Neural cell (in vitro differentiated cells): ENCODE measurements around the gene POU2AF3. TPM values are rescaled to one million over a fixed set of nuclear protein-coding genes. Genes with fewer than 3 reads are reported as not detected.

Experiments
- H2AFZ ChIP-seq: fragments of 200-600, 300-800 bp; sonication (generic), shearing (Covaris generic); 2 replicates; pipeline ENCODE4 v1.6.0; 2014; ENCODE audit warnings: low read depth, mild to moderate bottlenecking, antibody characterized with exemption, low read length, moderate library complexity
- H3F3A ChIP-seq: fragments of 200-600 bp; shearing (Covaris generic); 2 replicates; pipeline ENCODE4 v1.6.1; 2016; ENCODE audit warnings: mild to moderate bottlenecking, moderate library complexity, mixed read lengths, antibody characterized with exemption, low read length; ENCODE audit not compliant: insufficient read depth, poor library complexity, severe bottlenecking
- H3K27ac ChIP-seq: fragments of 200-600, 300-800 bp; sonication (generic), shearing (Covaris generic); 2 replicates; pipeline ENCODE4 v1.5.1; 2014; ENCODE audit warnings: mild to moderate bottlenecking, low read length, moderate library complexity
- H3K27me3 ChIP-seq: fragments of 300-800, 200-600 bp; sonication (generic), shearing (Covaris generic); 2 replicates; pipeline ENCODE4 v1.6.0; 2014; ENCODE audit warnings: mild to moderate bottlenecking, low read depth, low read length, moderate library complexity; ENCODE audit not compliant: insufficient read depth
- H3K36me3 ChIP-seq: fragments of 300-800, 200-600 bp; sonication (generic), shearing (Covaris generic); 2 replicates; pipeline ENCODE4 v1.5.1; 2014; ENCODE audit warnings: mild to moderate bottlenecking, antibody characterized with exemption, low read length, moderate library complexity; ENCODE audit not compliant: insufficient read depth
- H3K4me2 ChIP-seq: fragments of 300-800, 200-600 bp; sonication (generic), shearing (Covaris generic); 2 replicates; pipeline ENCODE4 v1.6.0; 2014; ENCODE audit warnings: mild to moderate bottlenecking, low read length
- H3K4me3 ChIP-seq: fragments of 300-800, 200-600 bp; sonication (generic), shearing (Covaris generic); 2 replicates; pipeline ENCODE4 v1.5.1; 2014; ENCODE audit warnings: mild to moderate bottlenecking, low read length, moderate library complexity
- H3K79me2 ChIP-seq: fragments of 200-600 bp; shearing (Covaris generic); replicated peaks from 2 replicates; pipeline ENCODE4 v1.6.0; 2014; ENCODE audit warnings: mild to moderate bottlenecking, low read length, moderate library complexity; ENCODE audit not compliant: insufficient read depth
- H3K9ac ChIP-seq: fragments of 300-800, 200-600 bp; sonication (generic), shearing (Covaris generic); 2 replicates; pipeline ENCODE4 v1.6.1; 2016; ENCODE audit warnings: mild to moderate bottlenecking, low read length, mixed read lengths
- H3K9me2 ChIP-seq: fragments of 200-600 bp; shearing (Covaris generic); 2 replicates; pipeline ENCODE4 v1.6.1; 2016; ENCODE audit warnings: mild to moderate bottlenecking, low read length, mixed read lengths; ENCODE audit not compliant: insufficient read depth
- H3K9me3 ChIP-seq: fragments of 200-600, 300-800 bp; sonication (generic), shearing (Covaris generic); 2 replicates; pipeline ENCODE4 v1.6.1; 2016; ENCODE audit warnings: mild to moderate bottlenecking, mixed run types, low read length, moderate library complexity, mixed read lengths
- H4K20me1 ChIP-seq: fragments of 200-600 bp; shearing (Covaris generic); 2 replicates; pipeline ENCODE4 v1.6.1; 2016; ENCODE audit warnings: mild to moderate bottlenecking, mixed run types; ENCODE audit not compliant: insufficient read depth
- CTCF ChIP-seq: fragments of 450-650 bp; IDR thresholded peaks from 2 replicates; pipeline ENCODE4 v1.5.1; 2014; ENCODE audit warnings: antibody characterized with exemption, mild to moderate bottlenecking, moderate library complexity; ENCODE audit not compliant: poor library complexity, severe bottlenecking
- EP300 ChIP-seq: fragments of 450-650 bp; conservative IDR thresholded peaks from 2 replicates; pipeline ENCODE4 v1.6.1; 2014; ENCODE audit warnings: antibody characterized with exemption, mild to moderate bottlenecking, moderate library complexity; ENCODE audit not compliant: poor library complexity, severe bottlenecking
- EZH2 ChIP-seq: fragments of 200-600, 300-800 bp; shearing (Covaris generic), sonication (generic); IDR thresholded peaks from 2 replicates; pipeline ENCODE4 v1.6.1; 2014; ENCODE audit warnings: antibody characterized with exemption, low read length, borderline replicate concordance, mild to moderate bottlenecking; ENCODE audit not compliant: insufficient read depth, poor library complexity, severe bottlenecking
- MXI1 ChIP-seq: fragments of 450-650 bp; conservative IDR thresholded peaks from 2 replicates; pipeline ENCODE4 v1.6.1; 2014; ENCODE audit warnings: antibody characterized with exemption, mild to moderate bottlenecking; ENCODE audit not compliant: poor library complexity, severe bottlenecking
- POLR2AphosphoS5 ChIP-seq: IDR thresholded peaks from 2 replicates; pipeline ENCODE4 v1.6.1; 2012
- RAD21 ChIP-seq: fragments of 450-650 bp; conservative IDR thresholded peaks from 2 replicates; pipeline ENCODE4 v1.6.1; 2014; ENCODE audit warnings: antibody characterized with exemption, mild to moderate bottlenecking, moderate library complexity
- REST ChIP-seq: IDR thresholded peaks from 2 replicates; pipeline ENCODE4 v1.6.1; 2012; ENCODE audit warnings: borderline replicate concordance
- SMC3 ChIP-seq: fragments of 450-650 bp; conservative IDR thresholded peaks from 2 replicates; pipeline ENCODE4 v1.6.1; 2014; ENCODE audit warnings: antibody characterized with exemption, mild to moderate bottlenecking, moderate library complexity; ENCODE audit not compliant: poor library complexity
- TAF1 ChIP-seq: IDR thresholded peaks from 2 replicates; pipeline ENCODE4 v1.6.1; 2012; ENCODE audit warnings: low read depth
- polyA plus RNA-seq: library from polyadenylated mRNA; depleted of rRNA; stranded (reverse); fragments of >200 nt; gene quantifications from 2 replicates; pipeline ENCODE4 v1.2.3, GENCODE V29; 2014

Gene POU2AF3
- polyA plus RNA-seq, 1 donor from 2014 or later, result not detected

- H3K9me2 ChIP-seq, result no peaks in the 10 kb centered on the region
- no peaks in the 10 kb centered on the region for H3K27me3 ChIP-seq
- no peak overlapping the region for H3K9ac ChIP-seq
- H2AFZ ChIP-seq, result no peak overlapping the region
- no peaks in the 10 kb centered on the region for H3K79me2 ChIP-seq
- H3K4me2 ChIP-seq, result no peak overlapping the region
- no peaks in the 10 kb centered on the region for H3K36me3 ChIP-seq
- no peak overlapping the region for H3K4me3 ChIP-seq
- H3K27ac ChIP-seq, result no peak overlapping the region
- no peaks in the 10 kb centered on the region for H4K20me1 ChIP-seq
- TF ChIP-seq CTCF, result no peak
- TF ChIP-seq POLR2AphosphoS5, result no peak
- no peak for TF ChIP-seq REST
- no peak for TF ChIP-seq SMC3
- TF ChIP-seq TAF1, result no peak
- TF ChIP-seq EZH2, result no peak
- TF ChIP-seq MXI1, result no peak
- no peak for TF ChIP-seq EP300
- TF ChIP-seq RAD21, result no peak
- H3F3A ChIP-seq, result no peaks in the 10 kb centered on the region
- no peaks in the 10 kb centered on the region for H3K9me3 ChIP-seq
Observed at GRCh38 chr11:111310088-111310487, 11.7 kb downstream of the POU2AF3 start.

GRCh38 chr11:111310723-111311122 lies 12.4 kb downstream of the POU2AF3 start:
- no peaks in the 10 kb centered on the region for H3F3A ChIP-seq

DNA sequence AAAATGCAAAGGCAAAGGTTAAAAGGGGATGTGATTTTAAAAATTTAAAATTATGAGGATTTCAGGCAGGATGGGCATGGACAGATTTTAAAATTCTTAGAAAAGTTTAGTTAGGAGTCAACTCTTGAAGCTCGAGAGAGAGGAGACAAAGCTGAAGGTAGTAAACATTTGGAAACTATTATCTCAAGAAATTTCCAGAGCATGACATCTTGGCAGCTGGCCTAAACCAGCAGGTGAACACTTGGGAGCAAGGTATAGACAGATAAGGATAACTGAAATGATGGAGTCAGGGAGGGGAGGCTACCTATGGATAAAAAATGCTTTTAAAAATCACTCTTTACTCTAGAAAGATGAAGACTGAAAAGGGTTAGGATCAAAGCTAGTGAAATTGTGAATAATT lies 13.7 kb downstream of the POU2AF3 start:
- Histone ChIP-seq H3K27me3 (no peaks in the 10 kb centered on the region), H3K9ac (no peak overlapping the region), H2AFZ (no peak overlapping the region), H3K9me2 (no peaks in the 10 kb centered on the region), H3K9me3 (no peaks in the 10 kb centered on the region), H3K4me3 (no peak overlapping the region), H3K27ac (no peak overlapping the region), H4K20me1 (no peaks in the 10 kb centered on the region), H3K79me2 (no peaks in the 10 kb centered on the region), H3K4me2 (no peak overlapping the region), H3K36me3 (no peaks in the 10 kb centered on the region), H3F3A (no peaks in the 10 kb centered on the region)
- no peak for TF ChIP-seq POLR2AphosphoS5
- TF ChIP-seq EZH2, result no peak
- TF ChIP-seq SMC3, result no peak
- TF ChIP-seq REST, result no peak
- no peak for TF ChIP-seq CTCF
- no peak for TF ChIP-seq MXI1
- TF ChIP-seq TAF1, result no peak
- TF ChIP-seq RAD21, result no peak
- no peak for TF ChIP-seq EP300

More at GRCh38 chr11:111310723-111311122, 12.4 kb downstream of the POU2AF3 start:
- H3K9ac ChIP-seq, result no peak overlapping the region
- no peak overlapping the region for H3K4me3 ChIP-seq
- no peak overlapping the region for H3K4me2 ChIP-seq
- H3K36me3 ChIP-seq, result no peaks in the 10 kb centered on the region
- no peaks in the 10 kb centered on the region for H3K9me3 ChIP-seq
- no peaks in the 10 kb centered on the region for H3K27me3 ChIP-seq
- H4K20me1 ChIP-seq, result no peaks in the 10 kb centered on the region
- no peaks in the 10 kb centered on the region for H3K9me2 ChIP-seq
- TF ChIP-seq RAD21 (no peak), POLR2AphosphoS5 (no peak), SMC3 (no peak), EZH2 (no peak), TAF1 (no peak)
- H3K27ac ChIP-seq, result no peak overlapping the region
- no peak overlapping the region for H2AFZ ChIP-seq
- no peaks in the 10 kb centered on the region for H3K79me2 ChIP-seq
